Measurements from ENCODE around the gene FAM131A. TPM values are rescaled to one million over a fixed set of nuclear protein-coding genes. Genes with fewer than 3 reads are reported as not detected.

Gene FAM131A
- polyA plus RNA-seq, 1 donor from 2014 or later: 141 TPM

GRCh38 chr3:184388936-184389230, 51.5 kb downstream of the FAM131A start:
- Histone ChIP-seq H3K9me2 (ENCODE audit: insufficient read depth, low read length) (no peaks in the 10 kb centered on the region), H3K4me2 (ENCODE audit: low read length) (no peak overlapping the region), H3K79me2 (replicated peaks; ENCODE audit: insufficient read depth, low read length) (no peaks in the 10 kb centered on the region), H4K20me1 (ENCODE audit: insufficient read depth) (no peaks in the 10 kb centered on the region), H3K27me3 (ENCODE audit: insufficient read depth, low read depth, low read length) (no peaks in the 10 kb centered on the region), H2AFZ (ENCODE audit: low read depth, low read length) (no peak overlapping the region), H3K9me3 (ENCODE audit: low read length) (no peaks in the 10 kb centered on the region), H3K36me3 (ENCODE audit: insufficient read depth, low read length) (no peaks in the 10 kb centered on the region), H3F3A (ENCODE audit: insufficient read depth, low read length, poor library complexity, severe bottlenecking) (no peaks in the 10 kb centered on the region), H3K4me3 (ENCODE audit: low read length) (no peak overlapping the region), H3K27ac (ENCODE audit: low read length) (no peak overlapping the region), H3K9ac (ENCODE audit: low read length) (no peak overlapping the region)
- no peak for TF ChIP-seq RAD21 (conservative IDR thresholded peaks at IDR 0.05)
- TF ChIP-seq, protein P1, sequence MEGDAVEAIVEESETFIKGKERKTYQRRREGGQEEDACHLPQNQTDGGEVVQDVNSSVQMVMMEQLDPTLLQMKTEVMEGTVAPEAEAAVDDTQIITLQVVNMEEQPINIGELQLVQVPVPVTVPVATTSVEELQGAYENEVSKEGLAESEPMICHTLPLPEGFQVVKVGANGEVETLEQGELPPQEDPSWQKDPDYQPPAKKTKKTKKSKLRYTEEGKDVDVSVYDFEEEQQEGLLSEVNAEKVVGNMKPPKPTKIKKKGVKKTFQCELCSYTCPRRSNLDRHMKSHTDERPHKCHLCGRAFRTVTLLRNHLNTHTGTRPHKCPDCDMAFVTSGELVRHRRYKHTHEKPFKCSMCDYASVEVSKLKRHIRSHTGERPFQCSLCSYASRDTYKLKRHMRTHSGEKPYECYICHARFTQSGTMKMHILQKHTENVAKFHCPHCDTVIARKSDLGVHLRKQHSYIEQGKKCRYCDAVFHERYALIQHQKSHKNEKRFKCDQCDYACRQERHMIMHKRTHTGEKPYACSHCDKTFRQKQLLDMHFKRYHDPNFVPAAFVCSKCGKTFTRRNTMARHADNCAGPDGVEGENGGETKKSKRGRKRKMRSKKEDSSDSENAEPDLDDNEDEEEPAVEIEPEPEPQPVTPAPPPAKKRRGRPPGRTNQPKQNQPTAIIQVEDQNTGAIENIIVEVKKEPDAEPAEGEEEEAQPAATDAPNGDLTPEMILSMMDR (IDR thresholded peaks at IDR 0.05; ENCODE audit: poor library complexity, severe bottlenecking): no peak
- TF ChIP-seq MXI1 (conservative IDR thresholded peaks at IDR 0.05; ENCODE audit: poor library complexity, severe bottlenecking): no peak
- TF ChIP-seq REST (IDR thresholded peaks at IDR 0.05; ENCODE audit: borderline replicate concordance): no peak
- no peak for TF ChIP-seq EZH2 (IDR thresholded peaks at IDR 0.05; ENCODE audit: borderline replicate concordance, insufficient read depth, low read length, poor library complexity, severe bottlenecking)
- TF ChIP-seq TAF1 (IDR thresholded peaks at IDR 0.05; ENCODE audit: low read depth): no peak

DNA sequence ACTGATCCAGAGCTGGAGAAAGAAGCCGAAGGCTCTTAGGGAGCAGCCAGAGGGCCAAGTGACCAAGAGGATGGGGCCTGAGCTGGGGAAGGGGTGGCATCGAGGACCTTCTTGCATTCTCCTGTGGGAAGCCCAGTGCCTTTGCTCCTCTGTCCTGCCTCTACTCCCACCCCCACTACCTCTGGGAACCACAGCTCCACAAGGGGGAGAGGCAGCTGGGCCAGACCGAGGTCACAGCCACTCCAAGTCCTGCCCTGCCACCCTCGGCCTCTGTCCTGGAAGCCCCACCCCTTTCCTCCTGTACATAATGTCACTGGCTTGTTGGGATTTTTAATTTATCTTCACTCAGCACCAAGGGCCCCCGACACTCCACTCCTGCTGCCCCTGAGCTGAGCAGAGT, 52.0 kb downstream of the FAM131A start:
- no peaks in the 10 kb centered on the region for H3K27me3 ChIP-seq (ENCODE audit: insufficient read depth, low read depth, low read length)
- H3K4me2 ChIP-seq (ENCODE audit: low read length): no peak overlapping the region
- no peak overlapping the region for H3K9ac ChIP-seq (ENCODE audit: low read length)
- no peak overlapping the region for H2AFZ ChIP-seq (ENCODE audit: low read depth, low read length)
- H3K4me3 ChIP-seq (ENCODE audit: low read length): no peak overlapping the region
- no peaks in the 10 kb centered on the region for H3K36me3 ChIP-seq (ENCODE audit: insufficient read depth, low read length)
- H3K9me2 ChIP-seq (ENCODE audit: insufficient read depth, low read length): no peaks in the 10 kb centered on the region
- TF ChIP-seq EZH2 (IDR thresholded peaks at IDR 0.05; ENCODE audit: borderline replicate concordance, insufficient read depth, low read length, poor library complexity, severe bottlenecking): no peak
- TF ChIP-seq MXI1 (conservative IDR thresholded peaks at IDR 0.05; ENCODE audit: poor library complexity, severe bottlenecking): no peak
- H3K79me2 ChIP-seq (replicated peaks; ENCODE audit: insufficient read depth, low read length): no peaks in the 10 kb centered on the region
- H3F3A ChIP-seq (ENCODE audit: insufficient read depth, low read length, poor library complexity, severe bottlenecking): no peaks in the 10 kb centered on the region
- no peaks in the 10 kb centered on the region for H4K20me1 ChIP-seq (ENCODE audit: insufficient read depth)
- H3K27ac ChIP-seq (ENCODE audit: low read length): no peak overlapping the region
- H3K9me3 ChIP-seq (ENCODE audit: low read length): no peaks in the 10 kb centered on the region

GRCh38 chr3:184389935-184390528, 52.6 kb downstream of the FAM131A start:
- H3F3A ChIP-seq (ENCODE audit: insufficient read depth, low read length, poor library complexity, severe bottlenecking): no peaks in the 10 kb centered on the region
- no peaks in the 10 kb centered on the region for H3K9me2 ChIP-seq (ENCODE audit: insufficient read depth, low read length)
- no peaks in the 10 kb centered on the region for H3K79me2 ChIP-seq (replicated peaks; ENCODE audit: insufficient read depth, low read length)
- H3K4me3 ChIP-seq (ENCODE audit: low read length): no peak overlapping the region
- H3K27ac ChIP-seq (ENCODE audit: low read length): no peak overlapping the region
- no peaks in the 10 kb centered on the region for H3K9me3 ChIP-seq (ENCODE audit: low read length)
- no peaks in the 10 kb centered on the region for H3K36me3 ChIP-seq (ENCODE audit: insufficient read depth, low read length)
- H3K9ac ChIP-seq (ENCODE audit: low read length): no peak overlapping the region
- TF ChIP-seq EZH2 (IDR thresholded peaks at IDR 0.05; ENCODE audit: borderline replicate concordance, insufficient read depth, low read length, poor library complexity, severe bottlenecking) (no peak), POLR2AphosphoS5 (IDR thresholded peaks at IDR 0.05) (no peak)
- no peak overlapping the region for H3K4me2 ChIP-seq (ENCODE audit: low read length)
- no peaks in the 10 kb centered on the region for H3K27me3 ChIP-seq (ENCODE audit: insufficient read depth, low read depth, low read length)
- no peaks in the 10 kb centered on the region for H4K20me1 ChIP-seq (ENCODE audit: insufficient read depth)
- no peak overlapping the region for H2AFZ ChIP-seq (ENCODE audit: low read depth, low read length)

Data from neural cell (in vitro differentiated cells).